HG03469 (cell line): ENCODE results near the gene ZNF385B.

Source experiments
- ATAC-seq: cut with Tn5 transposase; IDR thresholded peaks from one replicate; pipeline ENCODE4 v1.9.1; 2021; ENCODE audit warnings: mild to moderate bottlenecking, moderate library complexity, moderate number of reproducible peaks; ENCODE audit not compliant: unreplicated experiment

The ZNF385B gene

DNA sequence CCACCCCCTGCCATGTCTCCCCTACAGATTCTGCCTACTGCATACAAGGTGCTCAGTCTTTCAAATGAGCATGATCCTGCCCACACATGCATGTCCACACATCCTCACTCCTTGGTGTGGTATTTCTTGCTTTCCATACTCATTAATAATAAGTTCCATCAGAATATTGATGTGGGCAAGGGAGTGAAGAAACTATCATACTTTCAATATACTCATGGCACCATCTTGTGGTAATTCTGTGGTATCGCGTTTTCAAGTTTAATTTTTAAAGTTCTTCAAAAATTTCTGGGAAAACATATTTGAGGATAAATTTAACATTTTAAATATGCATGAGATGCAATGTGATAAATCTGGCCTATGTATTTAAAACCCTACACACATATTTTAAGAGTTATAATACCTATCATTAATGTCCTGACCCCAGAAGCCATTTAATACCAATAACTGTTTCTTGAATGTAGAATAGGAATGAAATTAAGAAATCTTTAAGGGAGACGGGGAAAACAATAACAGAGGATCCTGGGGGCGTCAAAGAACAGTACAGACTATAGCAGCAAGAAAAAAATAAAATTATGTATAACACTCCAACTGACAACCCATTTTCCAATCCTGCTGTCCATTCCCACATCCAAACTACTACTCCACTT is 110.1 kb downstream of the ZNF385B start:
- ATAC-seq: no peak

DNA sequence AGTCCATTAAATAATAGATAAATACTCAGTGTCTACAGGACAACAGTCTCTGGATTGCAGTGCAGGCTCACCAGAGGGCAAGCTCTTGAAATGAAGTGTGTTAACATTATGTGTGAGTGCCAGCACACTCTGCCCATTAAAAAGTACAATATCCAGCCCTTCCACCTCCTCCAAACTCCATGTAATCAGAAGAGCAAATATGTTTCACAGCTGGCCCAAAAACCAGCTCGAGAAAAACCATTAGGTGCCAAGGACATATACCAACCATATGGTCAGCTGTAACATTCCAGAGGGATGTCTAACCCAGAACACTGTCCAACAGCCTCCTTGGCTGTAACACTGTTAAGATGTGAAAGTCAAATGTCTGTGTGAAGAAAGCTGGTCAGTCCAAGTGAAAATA is 112.2 kb downstream of the ZNF385B start:
- ATAC-seq: no peak

DNA sequence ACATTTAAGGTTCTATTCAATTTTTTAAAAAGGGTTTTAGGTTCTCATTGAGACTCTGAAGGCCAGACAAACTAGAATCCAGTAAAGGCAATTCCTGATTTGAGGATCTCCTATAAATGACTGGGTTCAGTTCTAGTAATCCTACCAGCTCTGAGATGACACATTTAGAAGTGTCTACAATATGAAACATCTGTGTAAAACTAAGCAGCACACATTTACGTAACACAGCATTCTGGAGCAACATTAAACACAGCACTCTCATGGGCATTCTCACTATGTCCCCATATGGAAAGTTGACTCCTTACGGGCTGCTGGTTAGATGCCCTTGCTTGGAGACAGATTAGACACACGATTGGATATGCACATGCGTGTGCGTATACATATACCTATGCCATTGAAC is 114.4 kb downstream of the ZNF385B start:
- no peak for ATAC-seq

DNA sequence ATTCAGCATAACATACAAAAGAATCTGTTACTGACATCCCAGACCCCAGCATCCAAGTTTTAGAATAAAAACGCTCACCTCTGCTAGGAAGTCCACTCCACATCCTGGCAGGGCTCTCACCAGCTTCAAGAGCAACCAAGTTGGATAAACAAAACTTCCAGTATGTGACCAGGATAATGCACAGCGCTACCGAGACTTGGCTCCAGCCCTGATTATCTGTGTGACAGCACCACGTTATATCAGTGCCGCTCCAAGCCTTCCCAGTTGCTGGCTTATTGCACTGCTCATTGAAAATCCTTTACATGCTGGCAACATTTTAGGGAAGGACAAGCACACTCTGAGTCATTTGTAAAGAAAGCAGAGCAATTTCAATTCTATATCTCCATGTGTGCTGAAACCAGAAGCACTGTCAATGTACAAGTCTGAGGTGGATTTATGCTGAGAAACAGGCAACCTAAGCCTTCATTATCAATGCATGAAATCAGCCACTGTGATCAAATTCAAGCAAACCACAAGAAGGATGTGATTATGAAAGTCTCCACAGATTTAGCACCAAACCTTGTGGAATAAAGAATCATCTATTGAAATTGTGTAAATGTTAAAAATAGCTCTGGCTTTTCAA is 115.7 kb downstream of the ZNF385B start:
- no peak for ATAC-seq

DNA sequence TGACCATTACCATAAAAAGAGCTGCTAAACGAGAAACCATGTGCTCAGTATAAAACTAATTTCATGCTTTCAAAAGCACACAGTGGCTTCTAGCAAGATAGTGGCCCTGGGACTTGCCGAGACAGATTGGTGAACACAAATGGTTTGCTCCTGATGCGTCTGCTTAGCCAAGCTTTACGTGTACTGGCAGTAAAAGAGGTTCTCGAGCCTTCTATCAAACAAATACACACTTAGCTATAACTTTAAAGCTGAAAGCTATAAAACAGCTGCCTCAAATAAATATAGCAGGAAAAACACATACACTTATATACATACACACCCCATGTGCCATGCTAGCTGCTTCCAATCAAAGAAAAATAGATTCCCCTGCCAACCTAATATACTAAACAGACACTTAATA is 117.0 kb downstream of the ZNF385B start:
- ATAC-seq: no peak

DNA sequence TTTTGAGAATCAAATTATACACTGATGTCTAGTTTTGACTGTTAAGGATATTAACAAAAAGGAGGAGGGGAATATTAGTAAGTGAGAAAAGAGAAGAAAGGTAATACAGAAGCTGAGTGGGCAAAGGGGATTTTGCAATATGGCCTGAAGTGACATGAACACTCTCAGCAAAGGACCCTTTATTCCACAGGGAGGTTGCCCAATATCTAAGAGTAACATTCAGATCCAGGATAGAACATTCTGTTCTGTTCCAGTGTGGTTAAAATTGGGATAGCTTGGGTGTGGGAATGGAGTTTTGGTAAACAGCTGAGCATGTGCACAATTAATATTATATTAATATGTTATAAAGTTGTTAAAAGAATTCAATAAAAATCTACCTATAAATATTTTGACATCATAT is 120.1 kb downstream of the ZNF385B start:
- no peak for ATAC-seq

DNA sequence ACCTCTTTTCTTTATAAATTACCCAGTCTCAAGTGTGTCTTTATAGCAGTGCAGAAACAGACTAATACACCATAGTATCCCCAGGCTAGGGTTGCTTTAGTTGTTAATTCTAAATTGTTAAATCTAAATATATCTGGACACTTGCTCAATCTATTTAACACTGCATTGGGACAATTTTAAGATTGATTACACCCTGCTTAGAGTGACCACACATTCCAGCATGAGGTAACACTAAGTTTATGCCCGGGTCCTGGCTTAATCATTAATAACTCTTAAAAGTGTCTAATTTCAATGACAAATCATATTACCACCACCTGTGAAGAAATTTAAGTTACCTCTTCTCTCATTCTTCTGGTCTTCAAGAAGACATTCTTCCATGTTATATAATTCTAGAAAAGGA is 131.4 kb downstream of the ZNF385B start:
- ATAC-seq: no peak

DNA sequence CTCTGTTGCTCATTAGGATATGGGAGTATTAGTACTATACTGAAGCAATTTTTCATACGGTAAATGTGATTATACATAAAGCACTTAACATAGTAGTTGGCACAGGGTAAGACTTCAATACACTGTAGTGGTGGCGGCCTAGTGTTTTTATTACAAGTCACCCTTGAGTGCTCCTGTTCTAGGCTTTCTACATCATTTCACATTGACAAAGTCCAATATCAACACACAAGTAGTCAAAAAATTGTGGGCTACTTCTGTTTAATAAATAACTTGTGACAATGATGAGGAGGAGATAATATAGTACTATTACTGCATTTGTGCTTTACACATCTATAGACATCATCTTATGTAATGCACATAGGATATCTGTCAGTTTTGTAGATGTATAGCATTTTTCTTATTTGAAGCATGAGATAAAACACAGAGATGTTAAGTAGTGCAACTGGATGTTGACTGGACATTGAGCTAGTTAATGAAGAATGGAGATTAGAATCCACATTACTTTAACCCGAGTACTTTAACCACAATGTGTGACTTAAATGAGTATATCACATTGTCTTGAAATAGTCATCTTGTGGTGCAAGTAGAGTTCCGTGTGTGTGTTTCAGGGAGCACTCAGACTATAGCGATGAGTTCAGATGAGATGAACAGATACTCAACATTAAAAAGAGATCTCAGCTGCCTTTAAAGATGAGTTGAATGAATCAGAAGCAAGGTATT is 134.8 kb downstream of the ZNF385B start:
- no peak for ATAC-seq

DNA sequence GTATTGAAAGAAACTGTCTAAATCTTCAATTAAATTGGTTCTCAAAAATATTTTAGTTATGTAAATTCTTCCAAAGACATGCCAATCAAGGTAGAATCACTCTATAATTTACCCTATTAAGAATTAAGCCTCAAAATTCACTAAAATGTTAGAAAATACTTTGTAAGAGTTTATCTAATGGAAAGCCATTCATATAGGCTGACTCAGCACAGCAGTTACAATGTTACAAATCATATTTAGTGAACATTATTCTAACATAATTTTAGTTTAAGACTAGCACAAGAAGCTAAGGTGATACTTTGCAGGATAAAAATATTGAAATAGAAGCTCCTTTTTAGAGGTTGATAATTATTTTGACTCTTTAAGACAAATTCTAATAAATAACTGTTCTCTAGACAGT is 137.0 kb downstream of the ZNF385B start:
- no peak for ATAC-seq

DNA sequence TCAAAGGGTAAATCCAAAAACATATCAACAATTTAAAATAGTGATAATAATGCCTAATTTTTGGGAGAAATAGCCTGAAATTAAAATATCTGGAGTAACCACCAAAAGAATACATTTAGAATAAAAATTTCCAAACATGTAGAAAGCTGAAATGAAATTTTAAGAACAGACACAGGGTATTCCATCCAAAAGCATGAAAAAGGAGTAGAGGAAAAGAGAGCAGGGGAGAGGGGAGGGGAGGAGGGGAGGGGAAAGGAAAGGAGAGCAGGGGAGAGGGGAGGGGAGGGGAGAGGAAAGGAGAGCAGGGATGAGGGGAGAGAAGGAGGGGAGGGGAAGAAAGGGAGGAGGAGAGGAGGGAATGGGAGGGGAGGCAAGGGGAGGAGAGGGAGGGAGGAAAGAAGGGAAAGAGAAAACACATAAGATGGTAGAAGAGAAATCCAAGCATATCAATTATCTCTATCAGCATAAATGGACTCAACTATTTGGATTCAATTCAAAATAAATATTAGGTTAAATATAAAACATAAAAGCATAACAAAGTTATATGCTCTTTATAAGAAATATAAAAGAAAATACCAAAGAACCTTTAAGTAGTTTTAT is 141.1 kb downstream of the ZNF385B start:
- no peak for ATAC-seq

DNA sequence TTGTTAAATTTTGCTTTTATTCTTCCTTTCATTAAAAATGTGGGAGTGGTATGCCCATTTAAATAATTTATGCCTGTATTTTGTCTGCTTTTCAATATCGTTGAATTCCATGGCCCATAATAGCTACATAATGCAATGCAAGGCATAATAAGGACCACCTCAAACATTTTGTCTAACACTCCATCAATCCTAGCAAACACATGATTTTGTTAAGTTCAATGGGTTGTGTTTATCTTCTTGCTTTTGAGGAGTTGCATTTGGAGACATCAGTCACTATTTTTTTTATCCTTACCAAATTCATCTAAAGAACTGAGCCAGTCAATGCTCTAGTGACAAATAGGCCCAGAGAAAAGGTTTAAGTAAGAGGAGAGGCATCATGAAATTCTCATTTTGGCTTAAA is 145.5 kb downstream of the ZNF385B start:
- ATAC-seq: no peak

DNA sequence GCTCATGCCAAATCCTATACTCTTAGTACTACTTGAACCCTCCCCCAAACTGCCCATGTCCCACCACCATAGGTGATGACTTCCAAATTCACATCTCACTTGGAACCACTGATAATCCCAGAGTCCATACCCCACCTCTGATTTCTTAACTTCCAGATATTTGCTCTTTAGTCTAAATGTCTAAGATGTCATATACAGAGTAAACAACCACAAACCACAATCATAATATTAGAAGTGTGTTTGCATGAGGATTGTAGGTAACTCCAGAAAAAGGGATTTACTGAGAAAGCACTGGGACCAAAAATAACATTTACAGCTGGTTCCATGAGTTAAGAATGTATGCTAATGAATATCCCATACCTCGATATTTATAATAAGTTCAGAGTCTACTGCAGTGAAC is 146.2 kb downstream of the ZNF385B start:
- ATAC-seq: no peak

DNA sequence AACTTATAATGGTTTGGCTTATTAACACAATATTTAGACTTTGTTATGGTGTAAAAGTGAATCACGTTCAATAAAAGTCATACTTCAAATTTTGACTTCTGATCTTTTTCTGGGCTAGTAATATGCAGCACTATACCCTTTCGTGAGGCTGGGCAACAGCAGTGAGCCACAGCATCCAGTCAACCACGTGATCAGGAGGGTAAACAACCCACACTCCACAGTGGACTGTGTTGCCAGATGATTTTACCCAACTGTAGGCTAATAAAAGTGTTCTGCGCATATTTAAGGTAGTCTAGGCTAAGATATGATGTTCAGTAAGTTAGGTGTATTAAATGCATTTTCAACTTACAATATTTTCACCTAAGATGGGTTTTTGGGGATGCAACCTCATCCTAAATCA is 148.6 kb downstream of the ZNF385B start:
- no peak for ATAC-seq

DNA sequence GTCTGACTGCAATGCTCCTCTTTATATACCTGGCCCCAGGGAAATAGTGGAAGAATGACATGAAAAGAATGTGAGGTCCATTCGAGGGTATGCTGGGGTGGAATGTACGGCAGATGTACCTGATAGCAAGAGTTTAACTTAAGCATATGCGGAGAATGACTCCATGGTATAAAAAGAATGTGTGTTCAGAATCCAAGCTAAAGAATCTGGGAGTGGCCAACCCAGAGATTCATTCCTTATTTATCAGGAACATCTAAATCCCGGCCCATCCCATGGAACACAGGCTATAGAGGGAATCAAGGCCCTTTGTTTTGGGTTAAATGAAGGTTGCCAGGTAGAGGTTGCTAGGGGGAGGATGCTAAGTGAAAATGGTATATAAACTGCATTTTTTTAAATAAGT is 150.0 kb downstream of the ZNF385B start:
- ATAC-seq: no peak

DNA sequence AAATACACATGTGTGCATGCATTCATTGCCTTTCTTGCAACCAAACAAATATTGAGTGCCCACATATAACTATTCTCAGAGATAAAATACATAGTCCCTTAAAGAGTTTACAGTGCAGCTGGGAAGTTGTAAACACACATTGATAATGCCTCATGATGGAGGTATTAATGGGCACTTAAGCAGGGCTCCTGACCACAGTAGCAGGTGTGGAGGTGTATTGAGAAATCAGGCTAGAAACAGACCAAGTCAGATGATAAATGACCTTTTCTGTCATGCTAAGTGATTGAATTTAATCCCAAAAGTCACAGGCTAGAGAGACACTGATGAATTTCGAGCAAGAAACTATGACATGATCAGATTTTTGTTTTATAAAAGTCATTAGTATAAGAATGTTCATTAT is 157.7 kb downstream of the ZNF385B start:
- ATAC-seq: no peak

DNA sequence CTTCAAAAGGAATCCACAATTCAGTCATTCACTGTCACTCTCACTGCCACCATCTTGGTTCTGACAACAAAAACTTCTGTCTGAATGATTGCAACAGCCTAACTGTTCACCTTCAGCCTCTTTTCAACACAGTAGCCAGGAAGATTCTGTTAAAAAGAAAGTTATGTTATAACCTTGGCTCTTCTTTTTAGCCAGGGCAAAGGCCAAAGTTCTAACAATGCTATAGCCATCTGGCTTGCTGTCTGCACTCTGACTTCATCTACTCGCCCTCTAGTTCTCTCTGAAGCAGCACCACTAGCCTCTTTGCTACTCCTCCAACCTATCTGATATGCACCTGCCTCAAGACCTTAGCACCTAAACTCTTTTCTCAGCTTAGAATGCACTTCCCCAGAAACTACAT is 158.5 kb downstream of the ZNF385B start:
- ATAC-seq: no peak

DNA sequence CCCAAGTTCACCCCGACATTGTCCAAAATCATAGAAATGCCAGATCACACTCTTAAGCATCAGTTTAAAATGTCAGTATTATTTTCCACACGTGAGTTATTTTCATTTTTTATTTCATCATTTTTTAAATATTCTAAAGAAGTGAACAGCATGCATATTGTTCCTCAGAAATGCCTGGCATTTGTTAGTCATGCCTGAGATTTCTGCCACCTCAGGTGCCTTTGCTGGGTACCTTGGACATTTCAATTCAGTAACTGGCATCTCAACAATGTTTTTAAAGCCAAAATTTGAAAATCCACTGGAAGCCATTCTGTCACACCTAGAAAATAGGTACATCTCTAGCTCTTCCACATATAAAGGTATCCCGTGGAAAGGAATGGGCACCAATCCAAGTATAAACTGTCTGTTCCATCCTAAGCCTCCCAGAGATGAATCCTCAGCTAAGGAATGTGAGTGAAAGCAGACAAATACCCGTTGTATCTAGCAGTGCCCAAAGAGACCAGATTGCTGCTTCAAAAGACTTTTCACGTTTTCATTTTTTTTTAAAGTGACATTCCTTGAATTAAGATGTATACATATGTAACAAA is 159.8 kb downstream of the ZNF385B start:
- ATAC-seq: no peak

DNA sequence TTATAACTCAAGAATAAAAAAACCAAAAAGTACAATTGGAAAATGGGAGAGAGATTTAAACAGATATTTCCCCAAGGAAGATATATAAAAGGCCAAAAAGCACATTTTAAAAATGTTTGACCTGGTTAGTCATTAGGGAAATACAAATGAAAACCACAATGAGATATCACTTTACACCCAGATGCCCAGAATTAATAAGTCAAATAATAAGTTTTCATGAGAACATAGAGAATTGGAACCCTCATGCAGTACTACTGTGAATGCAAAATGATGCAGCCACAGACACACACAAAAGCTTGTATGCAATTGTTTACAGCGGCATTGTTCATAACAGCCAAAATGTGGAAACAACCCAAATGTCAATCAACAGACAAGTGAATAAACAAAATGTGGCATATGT is 165.9 kb downstream of the ZNF385B start:
- ATAC-seq: no peak

DNA sequence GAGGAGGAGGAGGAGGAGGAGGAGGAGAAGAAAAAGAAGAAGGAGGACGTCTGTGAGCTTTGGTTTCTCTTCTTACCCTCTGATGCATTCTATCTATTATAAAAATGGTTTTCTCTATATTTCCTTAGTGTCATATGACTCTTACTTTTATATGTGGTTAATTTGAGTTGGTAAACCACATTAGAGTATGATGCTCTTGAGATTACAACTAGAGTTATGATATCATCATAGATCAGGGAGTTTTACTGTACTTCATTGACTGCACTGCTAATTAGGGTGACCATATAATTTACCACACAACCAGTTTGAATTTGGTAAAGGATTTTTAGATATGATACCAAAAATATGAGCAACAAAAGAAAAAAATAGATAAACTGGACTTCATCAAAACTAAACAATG is 166.4 kb downstream of the ZNF385B start:
- ATAC-seq: no peak

DNA sequence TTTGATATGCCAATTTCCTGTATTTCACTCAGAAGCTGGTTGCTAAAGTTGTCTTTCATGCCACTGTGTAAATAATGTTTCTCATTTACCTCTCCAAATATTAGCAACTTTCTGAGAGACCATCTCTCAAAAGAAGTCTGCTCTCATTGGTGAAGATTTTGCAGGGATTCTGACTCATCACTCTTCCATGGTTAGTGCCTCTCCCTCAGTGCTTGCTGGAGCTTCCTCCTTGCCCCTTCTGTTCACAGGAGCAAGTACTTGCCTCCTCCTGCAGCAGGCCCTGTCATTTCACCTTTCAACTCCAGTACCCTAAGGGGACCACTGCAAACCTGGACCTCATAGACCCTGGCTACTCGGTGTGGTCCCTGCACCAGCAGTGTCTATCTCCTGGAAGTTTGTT is 168.8 kb downstream of the ZNF385B start:
- ATAC-seq: no peak

DNA sequence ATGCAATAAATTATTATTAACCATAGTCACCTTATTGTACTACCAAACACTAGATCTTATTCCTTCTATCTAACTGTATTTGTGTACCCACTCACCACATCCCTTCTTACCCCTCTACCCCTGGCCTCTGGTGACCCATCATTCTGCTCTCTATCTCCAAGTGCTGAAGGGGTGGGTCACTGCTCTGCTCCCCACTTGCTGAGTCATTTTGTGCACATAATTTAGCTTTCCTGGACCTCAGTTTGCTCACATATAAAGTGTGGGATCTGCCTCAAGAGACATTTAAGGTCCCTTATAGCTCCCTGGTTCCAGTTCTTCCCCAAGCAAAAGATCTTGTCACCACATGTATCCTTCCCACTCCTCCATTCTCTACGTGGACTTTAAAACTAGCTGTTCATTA is 169.4 kb downstream of the ZNF385B start:
- ATAC-seq: no peak

DNA sequence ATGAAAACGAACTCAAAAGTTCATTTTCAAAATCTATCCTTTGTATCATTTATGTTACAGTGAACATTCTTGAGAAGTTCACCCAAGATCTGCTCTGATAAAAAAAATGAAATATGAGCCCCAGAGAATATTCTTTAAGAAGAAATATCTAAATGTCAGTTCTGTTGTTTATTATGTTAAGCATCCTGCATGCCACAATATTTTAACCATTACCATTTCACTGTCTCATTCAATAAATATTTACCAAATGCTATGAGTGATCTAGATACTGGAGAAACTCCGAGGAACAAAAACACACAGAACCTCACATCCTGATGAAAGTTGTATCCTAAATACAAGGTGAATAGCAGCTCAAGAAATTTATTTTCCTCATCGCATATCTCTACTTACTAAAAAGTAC is 170.2 kb downstream of the ZNF385B start:
- ATAC-seq: no peak
